Measurements from ENCODE around the gene RAMP1.
"Not testable (repeated sequence)": the region's sequence is repeated elsewhere in the genome, so short reads cannot be mapped to it uniquely, and the experiment has no call there.

Gene RAMP1

GRCh38 chr2:237859533-237860272, at the start of gene RAMP1:
Gene RAMP1 (plus strand): TSS chr2:237859623. CDS start chr2:237859676, 53 bp downstream.
- DNase-seq, result peak; percentile 57

DNA sequence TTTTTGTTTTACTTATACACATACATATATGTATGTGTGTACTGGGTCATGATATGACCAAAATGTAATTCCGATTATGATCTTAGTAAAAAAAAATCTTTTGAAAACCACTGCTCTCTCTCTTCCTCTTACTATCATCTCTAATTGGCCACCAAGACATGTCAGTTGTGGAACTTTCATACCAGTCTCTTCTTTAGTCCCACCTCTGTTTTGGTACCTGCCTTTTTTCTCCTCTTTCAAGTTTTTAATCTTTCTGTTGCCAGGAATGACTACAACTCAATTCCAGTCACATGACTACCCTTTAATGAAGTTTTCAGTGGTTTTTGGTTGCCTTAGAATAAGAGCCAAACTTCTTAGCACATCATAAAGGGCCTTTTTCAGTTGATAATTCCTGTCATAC, 43.8 kb upstream of the RAMP1 start:
- DNase-seq, result peak; percentile 68

- DNase-seq, result no peak
These were observed 42.9 kb upstream of the RAMP1 start for GRCh38 chr2:237816531-237816930.

DNA sequence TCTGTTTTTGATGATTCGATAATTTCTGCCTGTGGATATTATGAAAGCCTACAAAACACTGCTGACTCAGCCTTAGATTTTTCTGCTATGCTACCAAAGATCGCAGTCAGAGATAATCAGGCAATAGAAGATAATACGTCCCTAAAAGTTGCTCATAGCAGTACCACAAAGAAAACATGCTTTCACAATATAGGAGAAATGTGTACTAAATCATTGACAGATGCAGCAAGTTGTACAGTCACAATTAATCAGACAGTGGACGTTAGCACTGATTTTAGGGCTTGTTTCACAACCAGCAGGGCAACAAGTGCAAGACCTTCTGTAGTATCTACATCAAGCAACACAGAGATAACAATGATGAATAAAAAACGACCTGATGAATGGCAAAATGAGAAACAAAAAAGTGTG, 41.4 kb upstream of the RAMP1 start:
- DNase-seq, result peak; percentile 62

GRCh38 chr2:237819231-237819630, 40.2 kb upstream of the RAMP1 start:
- DNase-seq, result peak; percentile 16

GRCh38 chr2:237820421-237820820, 39.0 kb upstream of the RAMP1 start:
- DNase-seq, result no peak

- DNase-seq, result no peak
These were observed 35.9 kb upstream of the RAMP1 start for GRCh38 chr2:237823544-237823943.

GRCh38 chr2:237824085-237824484, 35.3 kb upstream of the RAMP1 start:
- no peak for DNase-seq

- no peak for DNase-seq
These were observed 31.9 kb upstream of the RAMP1 start for GRCh38 chr2:237827421-237827987.

DNA sequence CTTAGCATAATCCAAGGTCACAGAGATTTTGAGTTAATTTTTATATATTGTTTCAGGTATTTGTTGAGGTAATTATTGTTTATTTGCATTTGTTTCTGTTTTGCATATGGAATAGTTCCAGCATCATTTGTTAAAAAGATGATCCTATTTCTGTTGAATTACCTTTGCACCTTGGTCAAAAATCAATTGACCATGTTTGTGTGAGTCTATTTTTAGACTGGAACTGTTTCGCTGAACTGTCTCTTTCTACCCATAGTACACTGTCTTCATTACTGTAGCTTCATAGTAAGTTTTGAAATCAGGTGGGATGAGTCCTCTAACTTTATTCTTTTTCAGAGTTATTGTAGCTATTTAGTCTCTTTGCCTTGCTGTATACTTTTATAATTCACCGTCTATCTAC, 28.9 kb upstream of the RAMP1 start:
- no peak for DNase-seq

DNA sequence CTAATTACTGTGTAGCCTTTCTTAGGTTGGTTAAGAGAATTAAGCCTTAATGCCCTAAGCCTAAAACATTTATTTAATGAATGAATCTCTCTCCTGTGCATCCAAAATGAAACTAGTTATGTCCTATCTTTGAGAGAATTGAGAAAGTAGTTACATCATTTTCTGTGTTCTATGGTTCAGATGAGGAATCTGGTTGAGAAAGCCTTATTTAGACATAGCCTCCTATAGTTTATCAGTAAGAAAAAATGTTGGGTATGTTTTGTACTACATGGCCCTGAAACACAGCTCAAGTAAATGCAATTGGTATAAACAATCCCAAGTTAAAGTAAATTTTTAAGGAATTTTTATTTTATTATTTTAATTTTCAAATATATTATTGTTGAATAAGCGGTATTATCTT, 25.9 kb upstream of the RAMP1 start:
- no peak for DNase-seq

GRCh38 chr2:237835372-237835771, 24.1 kb upstream of the RAMP1 start:
- no peak for DNase-seq

DNA sequence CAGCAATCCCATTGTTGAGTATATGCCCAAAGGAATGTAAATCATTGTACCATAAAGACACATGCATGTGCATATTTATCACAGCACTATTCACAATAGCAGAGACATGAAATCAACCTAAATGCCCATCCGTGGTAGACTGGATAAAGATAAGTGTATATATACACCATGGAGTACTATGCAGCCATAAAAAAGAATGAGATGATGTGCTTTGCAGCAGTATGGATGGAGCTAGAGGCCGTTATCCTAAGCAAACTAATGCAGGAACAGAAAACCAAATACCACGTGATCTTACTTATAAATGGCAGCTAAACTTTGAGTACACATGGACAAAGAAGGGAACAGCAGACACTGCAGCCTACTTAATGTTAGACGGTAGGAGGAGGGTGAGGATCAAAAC, 18.4 kb upstream of the RAMP1 start:
- DNase-seq, result no peak

- not testable (repeated sequence) for DNase-seq
These were observed 10.5 kb upstream of the RAMP1 start for GRCh38 chr2:237848940-237849339.

GRCh38 chr2:237854295-237854694, 5.1 kb upstream of the RAMP1 start:
- no peak for DNase-seq

- DNase-seq, result no peak
These were observed 1.6 kb upstream of the RAMP1 start for GRCh38 chr2:237857791-237858190.

GRCh38 chr2:237858294-237859081, 935 bp upstream of the RAMP1 start:
- peak; percentile 56 for DNase-seq

- no peak for DNase-seq
These were observed 365 bp upstream of the RAMP1 start for GRCh38 chr2:237859082-237859433.

GRCh38 chr2:237860273-237860935, 981 bp downstream of the RAMP1 start:
- no peak for DNase-seq

GRCh38 chr2:237861875-237862527, 2.6 kb downstream of the RAMP1 start:
- no peak for DNase-seq

- no peak for DNase-seq
These were observed 3.1 kb downstream of the RAMP1 start for GRCh38 chr2:237862528-237862895.

- no peak for DNase-seq
These were observed 3.7 kb downstream of the RAMP1 start for GRCh38 chr2:237863102-237863511.
